ENCODE measurements around the gene AKR1C2. TPM values are rescaled to one million over a fixed set of nuclear protein-coding genes. Genes with fewer than 3 reads are reported as not detected.
"Not testable (repeated sequence)": the region's sequence is repeated elsewhere in the genome, so short reads cannot be mapped to it uniquely, and the experiment has no call there.

The AKR1C2 gene
- polyA plus RNA-seq, 1 donor = 10.2 TPM

GRCh38 chr10:4961558-4961957 lies 42.1 kb downstream of the AKR1C2 start:
- WGBS (ENCODE audit: insufficient coverage, low lambda C conversion rate) = 100% methylated on average over 1 of the region's 11 CpGs

GRCh38 chr10:4956955-4957645 lies 46.6 kb downstream of the AKR1C2 start:
- not testable (repeated sequence) for DNase-seq; H3K4me1 ChIP-seq (ENCODE audit: control insufficient read depth, insufficient read depth, low read length); H3K36me3 ChIP-seq (ENCODE audit: control insufficient read depth, insufficient read depth, low read length); H3K27me3 ChIP-seq (ENCODE audit: control insufficient read depth, insufficient read depth, low read length); H3K27ac ChIP-seq (ENCODE audit: low read length); H3K4me3 ChIP-seq (ENCODE audit: low read length); H3K9me3 ChIP-seq (ENCODE audit: control insufficient read depth, low read depth, low read length)
- WGBS (ENCODE audit: insufficient coverage, low lambda C conversion rate) = no CpG with 5 or more reads among the region's 5 CpGs

More at GRCh38 chr10:4961558-4961957, 42.1 kb downstream of the AKR1C2 start:
- not testable (repeated sequence) for H3K27ac ChIP-seq (ENCODE audit: low read length); H3K9me3 ChIP-seq (ENCODE audit: control insufficient read depth, low read depth, low read length); H3K4me3 ChIP-seq (ENCODE audit: low read length); H3K27me3 ChIP-seq (ENCODE audit: control insufficient read depth, insufficient read depth, low read length); DNase-seq; H3K4me1 ChIP-seq (ENCODE audit: control insufficient read depth, insufficient read depth, low read length); H3K36me3 ChIP-seq (ENCODE audit: control insufficient read depth, insufficient read depth, low read length)

GRCh38 chr10:4956088-4956487 lies 47.6 kb downstream of the AKR1C2 start:
- not testable (repeated sequence) for H3K4me1 ChIP-seq (ENCODE audit: control insufficient read depth, insufficient read depth, low read length); H3K36me3 ChIP-seq (ENCODE audit: control insufficient read depth, insufficient read depth, low read length); H3K27me3 ChIP-seq (ENCODE audit: control insufficient read depth, insufficient read depth, low read length); H3K9me3 ChIP-seq (ENCODE audit: control insufficient read depth, low read depth, low read length); DNase-seq; H3K4me3 ChIP-seq (ENCODE audit: low read length); H3K27ac ChIP-seq (ENCODE audit: low read length)
- no CpG with 5 or more reads among the region's 7 CpGs for WGBS (ENCODE audit: insufficient coverage, low lambda C conversion rate)

GRCh38 chr10:4953405-4953804 lies 50.3 kb downstream of the AKR1C2 start:
- DNase-seq = no peak
- Histone ChIP-seq H3K4me3 (ENCODE audit: low read length) (no peak overlapping the region), H3K4me1 (ENCODE audit: control insufficient read depth, insufficient read depth, low read length) (peaks cover 12% of the 10 kb centered on the region), H3K9me3 (ENCODE audit: control insufficient read depth, low read depth, low read length) (no peaks in the 10 kb centered on the region), H3K27ac (ENCODE audit: low read length) (no peak overlapping the region), H3K36me3 (ENCODE audit: control insufficient read depth, insufficient read depth, low read length) (no peaks in the 10 kb centered on the region), H3K27me3 (ENCODE audit: control insufficient read depth, insufficient read depth, low read length) (no peaks in the 10 kb centered on the region)

- H3K36me3 ChIP-seq (ENCODE audit: control insufficient read depth, insufficient read depth, low read length); H3K4me3 ChIP-seq (ENCODE audit: low read length); H3K9me3 ChIP-seq (ENCODE audit: control insufficient read depth, low read depth, low read length); DNase-seq; H3K27ac ChIP-seq (ENCODE audit: low read length); H3K27me3 ChIP-seq (ENCODE audit: control insufficient read depth, insufficient read depth, low read length): not testable (repeated sequence)
- H3K4me1 ChIP-seq (ENCODE audit: control insufficient read depth, insufficient read depth, low read length) = peaks cover 24% of the 10 kb centered on the region
- WGBS (ENCODE audit: insufficient coverage, low lambda C conversion rate) = 100% methylated on average over 1 of the region's 5 CpGs
Measured at GRCh38 chr10:4951512-4952162, 52.0 kb downstream of the AKR1C2 start.

GRCh38 chr10:4947635-4948596 lies 55.7 kb downstream of the AKR1C2 start:
- no peaks in the 10 kb centered on the region for H3K27me3 ChIP-seq (ENCODE audit: control insufficient read depth, insufficient read depth, low read length)
- H3K4me3 ChIP-seq (ENCODE audit: low read length) = no peak overlapping the region
- H3K27ac ChIP-seq (ENCODE audit: low read length) = peak overlapping the region; percentile 82
- DNase-seq = peak; percentile 79 to 89
- H3K4me1 ChIP-seq (ENCODE audit: control insufficient read depth, insufficient read depth, low read length) = peaks cover 39% of the 10 kb centered on the region
- peaks cover 2% of the 10 kb centered on the region for H3K9me3 ChIP-seq (ENCODE audit: control insufficient read depth, low read depth, low read length)
- H3K36me3 ChIP-seq (ENCODE audit: control insufficient read depth, insufficient read depth, low read length) = no peaks in the 10 kb centered on the region
- WGBS (ENCODE audit: insufficient coverage, low lambda C conversion rate) = 32% methylated on average over 3 of the region's 5 CpGs

- Histone ChIP-seq H3K27ac (ENCODE audit: low read length) (peak overlapping the region; percentile 82), H3K4me3 (ENCODE audit: low read length) (no peak overlapping the region), H3K4me1 (ENCODE audit: control insufficient read depth, insufficient read depth, low read length) (peaks cover 39% of the 10 kb centered on the region), H3K27me3 (ENCODE audit: control insufficient read depth, insufficient read depth, low read length) (no peaks in the 10 kb centered on the region), H3K36me3 (ENCODE audit: control insufficient read depth, insufficient read depth, low read length) (no peaks in the 10 kb centered on the region), H3K9me3 (ENCODE audit: control insufficient read depth, low read depth, low read length) (peaks cover 2% of the 10 kb centered on the region)
- DNase-seq = no peak
Measured at GRCh38 chr10:4947039-4947634, 56.5 kb downstream of the AKR1C2 start.

- peak overlapping the region; percentile 82 for H3K27ac ChIP-seq (ENCODE audit: low read length)
- no CpG with 5 or more reads among the region's 2 CpGs for WGBS (ENCODE audit: insufficient coverage, low lambda C conversion rate)
- peaks cover 45% of the 10 kb centered on the region for H3K4me1 ChIP-seq (ENCODE audit: control insufficient read depth, insufficient read depth, low read length)
- no peak overlapping the region for H3K4me3 ChIP-seq (ENCODE audit: low read length)
- no peaks in the 10 kb centered on the region for H3K36me3 ChIP-seq (ENCODE audit: control insufficient read depth, insufficient read depth, low read length)
- H3K27me3 ChIP-seq (ENCODE audit: control insufficient read depth, insufficient read depth, low read length) = no peaks in the 10 kb centered on the region
- H3K9me3 ChIP-seq (ENCODE audit: control insufficient read depth, low read depth, low read length) = peaks cover 2% of the 10 kb centered on the region
- DNase-seq = peak; percentile 26 to 78
Measured at GRCh38 chr10:4945766-4946717, 57.6 kb downstream of the AKR1C2 start.

GRCh38 chr10:4944841-4945240 lies 58.8 kb downstream of the AKR1C2 start:
- Histone ChIP-seq H3K4me1 (ENCODE audit: control insufficient read depth, insufficient read depth, low read length) (peaks cover 42% of the 10 kb centered on the region), H3K27ac (ENCODE audit: low read length) (no peak overlapping the region)
- WGBS (ENCODE audit: insufficient coverage, low lambda C conversion rate) = no CpG with 5 or more reads among the region's 1 CpG

More at GRCh38 chr10:4944841-4945240, 58.8 kb downstream of the AKR1C2 start:
- Histone ChIP-seq H3K36me3 (ENCODE audit: control insufficient read depth, insufficient read depth, low read length) (no peaks in the 10 kb centered on the region), H3K9me3 (ENCODE audit: control insufficient read depth, low read depth, low read length) (peaks cover 2% of the 10 kb centered on the region), H3K27me3 (ENCODE audit: control insufficient read depth, insufficient read depth, low read length) (no peaks in the 10 kb centered on the region), H3K4me3 (ENCODE audit: low read length) (no peak overlapping the region)
- DNase-seq = no peak
